Liver (tissue), 9 donors: Measurements from ENCODE around the gene VAV3. TPM values are rescaled to one million over a fixed set of nuclear protein-coding genes. Genes with fewer than 3 reads are reported as not detected.

ENCODE experiments used
- DNase-seq: peaks from one replicate; pipeline ENCODE4 v3.0.0-alpha.2; 2017; ENCODE audit warnings: low spot score
- H3K27ac ChIP-seq, 2 donors: one replicate each; pipeline ENCODE4 v1.7.0; 2013; ENCODE audit warnings: inconsistent platforms in 2 of 2, low read length in 2 of 2, control low read depth in 1 of 2, low read depth in 1 of 2, mild to moderate bottlenecking in 1 of 2
- H3K27me3 ChIP-seq, 4 donors: one replicate each; pipeline versions ENCODE4 v1.6.1 to v1.7.0; 2013; ENCODE audit warnings: low read length in 3 of 4, inconsistent platforms in 1 of 4, mild to moderate bottlenecking in 1 of 4, moderate library complexity in 1 of 4; ENCODE audit not compliant: control insufficient read depth in 4 of 4, insufficient read depth in 4 of 4
- H3K36me3 ChIP-seq, 4 donors: one replicate each; pipeline versions ENCODE4 v1.6.1 to v1.7.0; 2013; ENCODE audit warnings: low read length in 3 of 4, mild to moderate bottlenecking in 3 of 4, low read depth in 1 of 4, moderate library complexity in 1 of 4; ENCODE audit not compliant: control insufficient read depth in 4 of 4, insufficient read depth in 3 of 4
- H3K4me1 ChIP-seq, 4 donors: one replicate each; pipeline versions ENCODE4 v1.6.1 to v1.7.0; 2013; ENCODE audit warnings: low read length in 3 of 4, mild to moderate bottlenecking in 3 of 4, moderate library complexity in 1 of 4; ENCODE audit not compliant: control insufficient read depth in 4 of 4, insufficient read depth in 4 of 4
- H3K4me3 ChIP-seq, 3 donors: one replicate each; pipeline versions ENCODE4 v1.6.1 to v1.7.0; 2013; ENCODE audit warnings: low read length in 3 of 3, control low read depth in 1 of 3, low read depth in 1 of 3, mild to moderate bottlenecking in 1 of 3
- H3K9ac ChIP-seq, 2 donors: one replicate each; pipeline ENCODE4 v1.7.0; 2013; ENCODE audit warnings: low read length in 2 of 2, mild to moderate bottlenecking in 2 of 2, moderate library complexity in 2 of 2, control low read depth in 1 of 2, low read depth in 1 of 2
- H3K9me3 ChIP-seq, 4 donors: one replicate each; pipeline versions ENCODE4 v1.6.1 to v1.7.0; 2013; ENCODE audit warnings: low read length in 3 of 4; ENCODE audit not compliant: control insufficient read depth in 4 of 4
- EGR1 ChIP-seq, 2 donors: IDR thresholded peaks; 2 replicates each; pipeline ENCODE4 v1.6.1; 2016 to 2018; ENCODE audit warnings: antibody characterized with exemption in 2 of 2, low read depth in 2 of 2
- FOXA1 ChIP-seq: IDR thresholded peaks from 2 replicates; pipeline ENCODE4 v1.6.1; 2016; ENCODE audit warnings: antibody characterized with exemption
- FOXA2 ChIP-seq: IDR thresholded peaks from 2 replicates; pipeline ENCODE4 v1.6.1; 2016; ENCODE audit warnings: antibody characterized with exemption
- GABPA ChIP-seq, 2 donors: IDR thresholded peaks in 1 of 2; conservative IDR thresholded peaks in 1 of 2; 2 replicates each; pipeline ENCODE4 v1.6.1; 2016; ENCODE audit warnings: antibody characterized with exemption in 2 of 2, mild to moderate bottlenecking in 1 of 2, moderate library complexity in 1 of 2
- HNF4A ChIP-seq, 2 donors: conservative IDR thresholded peaks; 2 replicates each; pipeline ENCODE4 v1.6.1; 2016; ENCODE audit warnings: antibody characterized with exemption in 2 of 2, mild to moderate bottlenecking in 2 of 2
- HNF4G ChIP-seq: IDR thresholded peaks from 2 replicates; pipeline ENCODE4 v1.6.1; 2016; ENCODE audit warnings: antibody characterized with exemption
- JUND ChIP-seq, 2 donors: IDR thresholded peaks; 2 replicates each; pipeline ENCODE4 v1.6.1; 2016; ENCODE audit warnings: antibody characterized with exemption in 2 of 2
- MAX ChIP-seq: IDR thresholded peaks from 2 replicates; pipeline ENCODE4 v1.6.1; 2016; ENCODE audit warnings: antibody characterized with exemption
- NR2F2 ChIP-seq: IDR thresholded peaks from 2 replicates; pipeline ENCODE4 v1.6.1; 2016; ENCODE audit warnings: antibody characterized with exemption
- RAD21 ChIP-seq, 2 donors: IDR thresholded peaks; 2 replicates each; pipeline ENCODE4 v1.6.1; 2016; ENCODE audit warnings: antibody characterized with exemption in 2 of 2, mild to moderate bottlenecking in 2 of 2
- REST ChIP-seq: IDR thresholded peaks from 2 replicates; pipeline ENCODE4 v1.6.1; 2016; ENCODE audit warnings: antibody characterized with exemption, mild to moderate bottlenecking
- RXRA ChIP-seq, 2 donors: IDR thresholded peaks; 2 replicates each; pipeline ENCODE4 v1.6.1; 2017 to 2018; ENCODE audit warnings: antibody characterized with exemption in 2 of 2, mild to moderate bottlenecking in 1 of 2
- SP1 ChIP-seq: IDR thresholded peaks from 2 replicates; pipeline ENCODE4 v1.6.1; 2018; ENCODE audit warnings: antibody characterized with exemption, mild to moderate bottlenecking
- TAF1 ChIP-seq: conservative IDR thresholded peaks from 2 replicates; pipeline ENCODE4 v1.6.1; 2016; ENCODE audit warnings: antibody characterized with exemption, mild to moderate bottlenecking
- YY1 ChIP-seq: IDR thresholded peaks from 2 replicates; pipeline ENCODE4 v1.6.1; 2016; ENCODE audit warnings: antibody characterized with exemption, mild to moderate bottlenecking
- WGBS: extraction: QIAGEN DNeasy Blood & Tissue Kit; methylation state at CpG from one replicate; pipeline ENCODE4 v1.1.7; 2013; 5-methylcytosine and 5-hydroxymethylcytosine counted together
- polyA plus RNA-seq, 2 donors: library from polyadenylated mRNA; stranded (reverse) in 1 of 2; unstranded in 1 of 2; fragments of 200-250 nt in 1 of 2; fragments of >200 nt in 1 of 2; fragmentation: Nextera tagmentation in 1 of 2; extraction: Ambion mirVana in 1 of 2; gene quantifications; one replicate each; pipeline versions ENCODE4 v1.2.1 to v1.2.3, GENCODE V29; 2013 to 2015
- total RNA-seq, 2 donors: library from RNA; depleted of rRNA; stranded (reverse); fragments of >200 nt; gene quantifications; one replicate each; pipeline ENCODE4 v1.2.3, GENCODE V29; 2014
- TF ChIP-seq, protein P1 (sequence below): IDR thresholded peaks from 2 replicates; pipeline ENCODE4 v1.6.1; 2016; ENCODE audit warnings: antibody characterized with exemption
- TF ChIP-seq, protein P2 (sequence below): fragments of 150-350 bp; IDR thresholded peaks from 2 replicates; pipeline ENCODE4 v1.5.1; 2017; ENCODE audit warnings: improper control_type of control experiment, low read depth, low read length; ENCODE audit not compliant: missing input control
- TF ChIP-seq, protein P3 (sequence below): IDR thresholded peaks from 2 replicates; pipeline ENCODE4 v1.6.1; 2016; ENCODE audit warnings: antibody characterized with exemption
- donor health status: healthy.
- donor health status: healthy.
- donor health status: healthy.
- donor health status: healthy.
- donor health status: healthy.

VAV3 gene
- total and polyA plus RNA-seq, 4 donors = 0.46 to 4.8 (median 2.7) TPM

GRCh38 chr1:107570768-107571167, 394.2 kb downstream of the VAV3 start:
- no peak for DNase-seq
- H3K4me3 ChIP-seq = no peak overlapping the region
- TF ChIP-seq REST = no peak
- TF ChIP-seq SP1 = no peak
- TF ChIP-seq, protein P1, sequence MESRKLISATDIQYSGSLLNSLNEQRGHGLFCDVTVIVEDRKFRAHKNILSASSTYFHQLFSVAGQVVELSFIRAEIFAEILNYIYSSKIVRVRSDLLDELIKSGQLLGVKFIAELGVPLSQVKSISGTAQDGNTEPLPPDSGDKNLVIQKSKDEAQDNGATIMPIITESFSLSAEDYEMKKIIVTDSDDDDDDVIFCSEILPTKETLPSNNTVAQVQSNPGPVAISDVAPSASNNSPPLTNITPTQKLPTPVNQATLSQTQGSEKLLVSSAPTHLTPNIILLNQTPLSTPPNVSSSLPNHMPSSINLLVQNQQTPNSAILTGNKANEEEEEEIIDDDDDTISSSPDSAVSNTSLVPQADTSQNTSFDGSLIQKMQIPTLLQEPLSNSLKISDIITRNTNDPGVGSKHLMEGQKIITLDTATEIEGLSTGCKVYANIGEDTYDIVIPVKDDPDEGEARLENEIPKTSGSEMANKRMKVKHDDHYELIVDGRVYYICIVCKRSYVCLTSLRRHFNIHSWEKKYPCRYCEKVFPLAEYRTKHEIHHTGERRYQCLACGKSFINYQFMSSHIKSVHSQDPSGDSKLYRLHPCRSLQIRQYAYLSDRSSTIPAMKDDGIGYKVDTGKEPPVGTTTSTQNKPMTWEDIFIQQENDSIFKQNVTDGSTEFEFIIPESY = no peak
- no peak for TF ChIP-seq RAD21 (IDR thresholded peaks at IDR 0.05)
- TF ChIP-seq EGR1 (IDR thresholded peaks at IDR 0.05; ENCODE audit: low read depth in 2 of 2) = no peak
- TF ChIP-seq HNF4G = no peak
- TF ChIP-seq GABPA (IDR thresholded peaks at IDR 0.05 in 1 of 2, conservative IDR thresholded peaks at IDR 0.05 in 1 of 2) = no peak
- TF ChIP-seq TAF1 = no peak
- TF ChIP-seq RXRA (IDR thresholded peaks at IDR 0.05) = no peak
- no peak for TF ChIP-seq HNF4A (conservative IDR thresholded peaks at IDR 0.05)
- no peak overlapping the region for H3K9ac ChIP-seq
- 96% methylated on average over 15 of the region's 15 CpGs for WGBS
- H3K4me1 ChIP-seq = no peaks in the 10 kb centered on the region
- no peaks in the 10 kb centered on the region for H3K9me3 ChIP-seq
- no peaks in the 10 kb centered on the region for H3K27me3 ChIP-seq
- no peak overlapping the region for H3K27ac ChIP-seq
- no peaks in the 10 kb centered on the region for H3K36me3 ChIP-seq

DNA sequence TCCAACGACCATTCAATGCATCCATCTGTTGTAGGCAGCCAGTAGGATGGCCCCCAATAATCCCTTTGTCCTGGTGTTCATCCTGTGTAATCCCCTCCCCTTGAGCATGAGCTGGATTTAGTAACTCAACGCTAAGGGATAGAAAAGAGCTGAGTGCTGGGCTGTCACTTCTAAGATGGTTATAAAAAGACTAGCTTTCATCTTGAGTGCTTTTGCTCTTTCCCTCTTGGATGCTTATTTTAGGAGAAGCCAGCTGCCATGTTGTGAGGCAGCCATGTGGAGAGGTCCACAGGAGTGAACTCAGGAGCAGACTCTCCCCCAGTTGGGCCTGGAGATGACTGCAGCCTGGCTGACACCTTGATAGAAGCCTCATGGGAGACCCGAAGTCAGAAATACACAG, 401.5 kb downstream of the VAV3 start:
- H3K36me3 ChIP-seq = no peaks in the 10 kb centered on the region
- H3K27me3 ChIP-seq = no peaks in the 10 kb centered on the region
- no peak overlapping the region for H3K9ac ChIP-seq
- DNase-seq = no peak
- 78% methylated on average over 3 of the region's 3 CpGs for WGBS
- no peak overlapping the region for H3K4me3 ChIP-seq
- no peak overlapping the region for H3K27ac ChIP-seq
- no peaks in the 10 kb centered on the region for H3K4me1 ChIP-seq
- H3K9me3 ChIP-seq = no peaks in the 10 kb centered on the region
- TF ChIP-seq, protein P1 = no peak
- TF ChIP-seq JUND (IDR thresholded peaks at IDR 0.05) (no peak), SP1 (no peak), TAF1 (no peak), EGR1 (IDR thresholded peaks at IDR 0.05; ENCODE audit: low read depth in 2 of 2) (no peak), HNF4A (conservative IDR thresholded peaks at IDR 0.05) (no peak), NR2F2 (no peak), RXRA (IDR thresholded peaks at IDR 0.05) (no peak), RAD21 (IDR thresholded peaks at IDR 0.05) (no peak), MAX (no peak), HNF4G (no peak), FOXA1 (no peak), FOXA2 (no peak), GABPA (IDR thresholded peaks at IDR 0.05 in 1 of 2, conservative IDR thresholded peaks at IDR 0.05 in 1 of 2) (no peak), YY1 (no peak)
- TF ChIP-seq, protein P2, sequence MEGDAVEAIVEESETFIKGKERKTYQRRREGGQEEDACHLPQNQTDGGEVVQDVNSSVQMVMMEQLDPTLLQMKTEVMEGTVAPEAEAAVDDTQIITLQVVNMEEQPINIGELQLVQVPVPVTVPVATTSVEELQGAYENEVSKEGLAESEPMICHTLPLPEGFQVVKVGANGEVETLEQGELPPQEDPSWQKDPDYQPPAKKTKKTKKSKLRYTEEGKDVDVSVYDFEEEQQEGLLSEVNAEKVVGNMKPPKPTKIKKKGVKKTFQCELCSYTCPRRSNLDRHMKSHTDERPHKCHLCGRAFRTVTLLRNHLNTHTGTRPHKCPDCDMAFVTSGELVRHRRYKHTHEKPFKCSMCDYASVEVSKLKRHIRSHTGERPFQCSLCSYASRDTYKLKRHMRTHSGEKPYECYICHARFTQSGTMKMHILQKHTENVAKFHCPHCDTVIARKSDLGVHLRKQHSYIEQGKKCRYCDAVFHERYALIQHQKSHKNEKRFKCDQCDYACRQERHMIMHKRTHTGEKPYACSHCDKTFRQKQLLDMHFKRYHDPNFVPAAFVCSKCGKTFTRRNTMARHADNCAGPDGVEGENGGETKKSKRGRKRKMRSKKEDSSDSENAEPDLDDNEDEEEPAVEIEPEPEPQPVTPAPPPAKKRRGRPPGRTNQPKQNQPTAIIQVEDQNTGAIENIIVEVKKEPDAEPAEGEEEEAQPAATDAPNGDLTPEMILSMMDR = no peak
- TF ChIP-seq, protein P3, sequence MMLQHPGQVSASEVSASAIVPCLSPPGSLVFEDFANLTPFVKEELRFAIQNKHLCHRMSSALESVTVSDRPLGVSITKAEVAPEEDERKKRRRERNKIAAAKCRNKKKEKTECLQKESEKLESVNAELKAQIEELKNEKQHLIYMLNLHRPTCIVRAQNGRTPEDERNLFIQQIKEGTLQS = no peak
